TTC549 (cell line): ENCODE results near the gene DAZAP1.
A peak's percentile ranks its signal among the peaks of the same experiment; 100 is the strongest.

Experiments used
- FAIRE-seq: peaks from 2 replicates; lab custom pipeline; 2012; peaks lifted over from hg19 to GRCh38; lab: Jason Lieb, UNC

DAZAP1 gene

DNA sequence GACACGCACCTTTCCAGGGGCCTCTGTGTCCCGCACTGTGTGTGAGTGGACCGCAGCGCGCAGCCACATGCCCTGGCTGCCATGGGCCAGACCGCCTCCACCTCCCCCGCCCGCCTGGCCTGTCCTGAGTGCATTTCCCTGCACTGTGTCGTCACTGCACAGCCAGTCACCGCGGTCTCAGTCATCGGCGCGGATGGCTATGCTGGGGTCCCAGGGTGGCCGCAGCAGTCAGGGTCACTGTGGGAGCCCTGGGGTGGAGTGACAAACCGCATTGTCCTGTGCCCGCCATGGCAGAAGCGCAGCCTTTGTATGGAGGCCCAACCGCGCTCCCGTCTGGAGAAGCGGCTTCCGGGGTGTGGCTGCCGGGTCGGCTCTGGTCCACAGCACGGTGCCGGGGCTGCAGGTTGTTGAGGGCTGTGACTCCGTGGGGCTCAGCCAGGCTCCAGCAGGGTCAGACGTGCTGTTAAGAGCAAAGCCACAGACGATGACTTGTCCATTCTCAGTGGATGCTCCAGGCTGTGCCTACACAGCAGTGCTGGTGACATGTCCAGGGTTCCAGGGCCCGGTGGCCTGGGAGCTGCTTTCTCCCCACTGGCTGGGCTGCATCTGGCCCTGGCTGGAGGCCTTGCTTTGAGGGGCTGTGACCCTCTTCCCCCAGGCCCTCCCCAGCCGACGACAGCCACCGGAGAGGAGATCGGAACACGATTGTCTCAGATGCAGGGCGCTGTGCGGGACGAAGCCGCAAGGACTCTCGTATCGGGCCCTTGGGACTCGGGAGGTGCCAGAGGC, 30.0 kb upstream of the DAZAP1 start:
- no peak for FAIRE-seq

DNA sequence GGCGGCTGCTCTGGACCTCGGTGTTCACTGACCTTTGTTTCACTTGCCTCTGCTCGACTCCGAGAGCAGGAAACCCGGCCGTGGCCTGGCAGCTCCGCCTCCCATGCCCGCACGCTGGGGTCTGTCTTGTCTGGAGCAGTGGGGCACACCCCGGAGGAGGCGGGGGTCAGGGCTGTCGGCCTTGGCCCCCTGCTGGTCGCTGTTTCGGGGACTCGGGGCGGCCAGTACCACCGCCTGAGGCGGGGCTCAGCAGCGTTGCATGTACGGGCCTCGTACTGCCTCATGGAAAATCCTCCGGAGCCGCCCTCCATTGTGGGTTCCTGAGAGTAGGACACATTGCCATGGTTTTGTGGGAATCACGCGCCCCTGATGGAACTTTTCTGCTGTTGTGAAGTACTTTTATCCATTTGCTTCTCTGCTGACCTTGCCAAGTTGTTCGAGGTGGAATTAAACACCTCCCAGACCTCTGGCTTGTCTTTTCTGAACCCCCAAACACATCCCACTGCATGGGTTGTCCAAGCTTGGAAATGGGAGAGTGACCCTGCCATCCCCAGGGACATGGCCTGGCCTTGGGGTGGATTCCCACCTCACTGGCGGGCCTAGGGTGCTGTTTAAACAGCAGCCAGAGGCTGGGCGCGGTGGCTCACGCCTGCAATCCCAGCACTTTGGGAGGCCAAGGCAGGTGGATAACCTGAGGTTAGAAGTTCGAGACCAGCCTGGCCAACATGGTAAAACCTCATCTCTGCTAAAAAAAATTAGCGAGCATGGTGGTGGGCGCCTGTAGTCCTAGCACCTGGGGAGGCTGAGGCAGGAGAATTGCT, 29.2 kb upstream of the DAZAP1 start:
- no peak for FAIRE-seq

DNA sequence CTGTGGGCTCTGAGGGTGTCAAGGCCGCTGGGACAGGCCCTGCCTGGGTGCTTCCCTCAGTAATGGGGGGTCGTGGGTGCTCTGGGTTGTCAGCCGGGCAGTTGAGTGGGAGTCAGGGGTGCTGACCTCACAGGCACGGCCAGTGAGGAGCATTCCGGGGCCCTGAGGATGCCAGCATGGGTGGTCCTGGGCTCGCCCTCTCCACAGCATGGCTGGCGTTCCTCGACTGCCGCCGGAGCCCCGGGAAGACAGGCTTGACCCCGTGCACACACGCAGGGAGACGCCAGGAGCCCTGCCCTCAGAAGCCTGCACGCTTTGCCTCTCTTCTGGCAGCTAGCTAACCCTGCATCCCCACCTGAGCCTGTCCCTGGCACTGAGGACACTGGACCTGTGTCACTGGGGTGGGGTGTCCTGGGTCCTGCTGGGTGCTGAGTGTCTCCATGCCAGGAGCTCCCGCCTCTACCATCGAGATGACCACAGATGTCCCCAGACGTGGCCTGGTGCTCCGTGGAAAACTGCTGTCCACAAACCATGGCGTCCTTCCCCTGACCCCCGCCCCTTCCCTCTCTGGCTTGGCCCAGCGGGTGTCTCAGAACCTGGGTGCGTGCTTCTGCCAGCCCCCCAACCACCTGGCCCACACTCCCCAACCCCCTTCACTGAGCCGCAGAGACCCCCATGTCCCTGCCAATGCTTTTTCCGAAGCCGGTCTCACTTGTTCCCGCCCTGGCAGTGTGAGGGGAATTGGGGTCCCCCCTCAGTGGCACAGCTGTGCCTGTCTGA, 28.1 kb upstream of the DAZAP1 start:
- FAIRE-seq: no peak

DNA sequence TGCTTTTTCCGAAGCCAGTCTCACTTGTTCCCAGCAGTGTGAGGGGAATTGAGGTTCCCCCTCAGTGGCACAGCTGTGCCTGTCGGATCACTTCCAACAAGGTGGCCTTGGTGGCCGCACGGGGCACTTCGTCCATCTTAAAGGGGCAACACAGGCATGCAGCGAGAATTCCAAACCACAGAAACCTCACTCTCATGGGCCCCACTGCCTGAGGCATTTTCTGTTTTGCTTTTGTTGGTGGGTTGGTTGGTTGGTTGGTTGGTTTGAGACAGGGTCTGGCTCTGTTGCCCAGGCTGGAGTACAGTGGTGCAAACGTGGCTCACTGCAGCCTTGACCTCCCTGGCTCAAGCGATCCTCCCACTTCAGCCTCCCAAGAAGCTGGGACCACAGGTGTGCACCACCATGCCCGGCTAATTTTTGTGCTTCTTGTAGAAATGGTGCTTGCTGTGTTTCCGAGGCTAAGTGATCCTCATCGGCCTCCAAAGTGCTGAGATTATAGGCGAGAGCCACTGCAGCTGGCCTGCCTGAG, 27.4 kb upstream of the DAZAP1 start:
- no peak for FAIRE-seq

DNA sequence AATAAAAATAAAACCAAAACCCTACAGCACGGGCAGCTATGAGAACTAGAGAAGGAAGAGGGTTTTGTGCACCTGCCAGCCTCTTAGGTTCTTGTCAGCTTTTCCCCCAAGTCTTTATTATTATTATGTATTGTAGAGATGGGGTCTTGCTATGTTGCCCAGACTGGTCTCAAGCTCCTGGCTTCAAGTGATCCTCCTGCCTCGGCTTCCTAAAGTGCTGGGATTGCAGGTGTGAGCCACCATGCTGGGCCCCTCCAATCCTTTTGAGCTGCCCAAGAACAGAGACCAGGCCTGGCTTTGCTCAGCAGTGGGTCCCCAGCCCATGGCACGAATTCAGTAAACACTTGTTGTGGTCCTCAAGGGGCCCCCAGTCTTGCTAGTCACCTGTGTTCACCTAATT, 25.1 kb upstream of the DAZAP1 start:
- FAIRE-seq: no peak

DNA sequence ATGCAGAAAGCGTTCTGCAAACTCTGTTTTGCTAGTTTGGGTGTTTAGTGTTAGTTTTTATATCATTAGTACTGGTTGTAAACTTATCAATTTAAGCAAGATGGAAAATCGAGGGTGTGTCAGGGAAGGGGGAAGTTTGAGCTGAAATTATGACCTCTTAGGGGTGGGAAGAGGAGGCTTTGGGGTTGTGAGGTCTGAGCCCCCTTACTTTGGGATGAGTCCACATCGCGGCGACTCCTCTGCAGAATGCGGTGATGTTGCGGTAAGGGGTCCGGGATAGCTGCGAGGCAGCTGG, 24.4 kb upstream of the DAZAP1 start:
- FAIRE-seq: no peak

DNA sequence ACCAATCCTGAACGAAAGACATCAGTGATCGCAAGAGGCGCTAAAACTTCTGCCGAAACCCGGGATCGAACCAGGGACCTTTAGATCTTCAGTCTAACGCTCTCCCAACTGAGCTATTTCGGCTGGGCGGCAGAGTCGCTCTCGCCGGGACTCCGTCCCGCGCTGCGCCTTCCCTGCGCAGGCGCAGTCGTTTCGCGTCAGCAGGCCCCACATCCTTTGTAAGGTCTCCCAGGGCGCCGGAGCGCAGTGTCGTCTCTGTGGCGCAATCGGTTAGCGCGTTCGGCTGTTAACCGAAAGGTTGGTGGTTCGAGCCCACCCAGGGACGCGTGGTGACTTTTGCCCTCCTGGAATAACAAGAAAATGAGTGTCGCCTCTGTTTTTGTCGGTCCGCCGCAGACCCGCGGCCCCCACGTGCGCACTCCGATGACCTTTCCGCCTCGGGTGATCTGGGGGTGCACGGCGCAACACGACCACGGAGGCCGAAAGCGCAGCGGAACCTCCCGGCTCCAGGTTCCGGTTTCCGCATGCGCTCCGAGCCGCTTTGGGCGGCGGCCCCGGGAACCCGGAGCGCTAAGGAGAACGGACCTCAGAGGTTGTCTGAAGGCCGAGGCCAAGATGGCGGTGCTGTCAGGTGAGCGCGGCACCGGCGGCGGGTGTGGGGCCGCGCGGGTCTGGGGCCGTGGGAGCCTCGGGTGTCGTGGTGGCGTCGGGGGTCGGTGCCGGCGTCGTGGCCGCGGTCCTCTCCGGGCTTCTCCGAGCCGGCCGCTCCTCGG, 23.9 kb upstream of the DAZAP1 start, which contains the start of gene NDUFS7:
TSS of gene NDUFS7 (plus strand) at position 596 of the 773 bp plus-strand sequence. CDS start at position 616, 20 bp downstream.
- peak; percentile 72 for FAIRE-seq

DNA sequence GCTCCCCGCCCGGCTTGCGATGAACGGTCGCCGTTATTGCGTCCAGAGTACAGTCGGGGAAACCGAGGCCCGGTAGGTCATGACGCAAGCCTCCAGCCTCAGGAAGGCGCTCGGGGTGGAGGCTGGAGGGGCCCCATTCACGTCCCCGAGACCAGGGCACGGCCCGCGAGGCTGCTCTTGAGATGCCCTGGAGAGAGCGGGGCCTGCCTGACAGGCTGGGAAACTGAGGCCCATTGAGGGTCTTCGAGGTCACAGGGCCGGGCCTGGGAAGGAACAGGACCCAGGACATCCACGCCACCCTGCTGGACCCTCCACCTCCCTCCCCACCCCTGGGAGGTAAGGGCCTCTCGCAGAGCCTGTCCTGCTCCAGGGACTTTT, 23.3 kb upstream of the DAZAP1 start:
- FAIRE-seq: no peak

DNA sequence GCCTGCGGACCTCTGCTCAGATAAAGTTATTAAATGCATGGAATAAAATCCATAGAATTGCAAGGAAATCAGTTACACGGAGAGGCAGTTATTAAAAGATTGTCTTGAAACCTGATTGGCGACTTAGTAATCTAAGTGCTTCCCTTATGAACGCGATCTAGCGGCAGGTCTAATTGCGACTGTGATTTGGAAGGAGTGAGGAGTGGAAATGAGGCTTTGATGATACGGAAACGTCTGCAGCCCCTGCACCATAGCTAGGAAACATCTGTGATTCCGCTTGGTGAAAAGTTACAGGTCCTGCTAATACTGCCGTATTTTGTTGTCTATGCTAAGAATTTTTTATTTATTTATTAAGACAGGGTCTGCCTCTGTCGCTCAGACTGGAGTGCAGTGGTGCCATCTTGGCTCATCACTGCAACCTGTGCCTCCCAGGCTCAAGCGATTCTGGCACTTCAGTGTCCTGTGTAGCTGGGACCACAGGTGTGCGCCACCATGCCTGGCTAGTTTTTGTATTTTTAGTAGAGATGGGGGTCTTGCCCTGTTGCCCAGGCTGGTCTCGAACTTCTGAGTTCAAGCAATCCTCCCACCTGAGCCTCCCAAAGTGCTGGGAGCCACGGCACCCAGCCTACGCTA, 22.8 kb upstream of the DAZAP1 start:
- no peak for FAIRE-seq

DNA sequence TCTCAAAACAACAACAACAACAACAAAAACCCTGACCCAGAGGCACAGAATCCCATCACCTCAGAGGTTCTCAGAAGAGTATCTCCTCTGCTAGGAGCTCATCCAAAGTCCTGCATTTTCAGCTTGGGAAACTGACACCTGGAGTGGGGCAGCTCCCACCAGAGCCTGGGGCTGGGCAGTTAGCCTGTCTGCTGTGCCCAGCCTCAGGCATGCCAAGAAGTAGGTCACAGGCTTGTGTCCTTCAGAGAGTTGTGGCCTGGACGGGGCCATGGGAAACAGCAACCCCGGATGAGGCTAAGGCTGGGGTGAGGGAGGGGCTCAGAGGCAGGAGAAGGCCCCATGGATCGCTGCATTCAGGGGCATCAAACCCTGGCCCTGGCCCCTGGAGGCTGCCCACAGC, 21.6 kb upstream of the DAZAP1 start:
- no peak for FAIRE-seq

DNA sequence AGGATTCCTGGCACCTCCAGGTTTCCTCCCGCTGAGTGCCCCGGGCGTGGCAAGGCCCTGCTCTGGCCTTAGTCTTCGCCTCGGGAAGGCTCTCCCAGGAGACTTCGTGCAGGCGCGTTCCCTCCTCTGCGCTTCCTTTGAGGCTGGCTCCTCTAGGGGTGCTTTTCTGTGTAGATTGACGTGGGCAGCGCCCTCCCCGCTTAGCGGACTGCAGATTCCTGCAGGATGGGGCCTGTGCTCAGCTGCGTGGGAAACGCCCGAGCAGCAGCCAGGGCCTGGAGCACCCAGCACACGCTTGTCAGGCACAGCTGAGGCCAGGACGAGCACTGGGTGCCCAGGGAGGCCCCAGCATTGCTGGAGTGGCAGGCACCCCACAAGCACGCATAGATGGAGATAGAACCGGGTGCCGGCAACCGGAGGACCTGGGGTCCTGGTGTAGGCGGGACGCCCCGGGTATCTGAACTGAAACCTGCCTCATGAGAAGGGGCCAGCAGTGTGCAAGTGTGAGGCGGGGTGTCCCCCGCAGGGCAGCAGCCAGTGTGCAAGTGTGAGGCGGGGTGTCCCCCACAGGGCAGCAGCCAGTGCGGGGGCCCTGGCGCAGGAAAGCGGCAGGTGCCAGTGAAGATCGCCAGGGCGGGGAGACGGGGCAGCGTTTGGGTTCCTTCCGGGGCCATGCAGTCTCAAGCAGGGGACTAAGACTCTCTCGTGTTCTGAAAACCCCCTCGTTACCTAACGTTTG, 20.3 kb upstream of the DAZAP1 start:
- FAIRE-seq: no peak

DNA sequence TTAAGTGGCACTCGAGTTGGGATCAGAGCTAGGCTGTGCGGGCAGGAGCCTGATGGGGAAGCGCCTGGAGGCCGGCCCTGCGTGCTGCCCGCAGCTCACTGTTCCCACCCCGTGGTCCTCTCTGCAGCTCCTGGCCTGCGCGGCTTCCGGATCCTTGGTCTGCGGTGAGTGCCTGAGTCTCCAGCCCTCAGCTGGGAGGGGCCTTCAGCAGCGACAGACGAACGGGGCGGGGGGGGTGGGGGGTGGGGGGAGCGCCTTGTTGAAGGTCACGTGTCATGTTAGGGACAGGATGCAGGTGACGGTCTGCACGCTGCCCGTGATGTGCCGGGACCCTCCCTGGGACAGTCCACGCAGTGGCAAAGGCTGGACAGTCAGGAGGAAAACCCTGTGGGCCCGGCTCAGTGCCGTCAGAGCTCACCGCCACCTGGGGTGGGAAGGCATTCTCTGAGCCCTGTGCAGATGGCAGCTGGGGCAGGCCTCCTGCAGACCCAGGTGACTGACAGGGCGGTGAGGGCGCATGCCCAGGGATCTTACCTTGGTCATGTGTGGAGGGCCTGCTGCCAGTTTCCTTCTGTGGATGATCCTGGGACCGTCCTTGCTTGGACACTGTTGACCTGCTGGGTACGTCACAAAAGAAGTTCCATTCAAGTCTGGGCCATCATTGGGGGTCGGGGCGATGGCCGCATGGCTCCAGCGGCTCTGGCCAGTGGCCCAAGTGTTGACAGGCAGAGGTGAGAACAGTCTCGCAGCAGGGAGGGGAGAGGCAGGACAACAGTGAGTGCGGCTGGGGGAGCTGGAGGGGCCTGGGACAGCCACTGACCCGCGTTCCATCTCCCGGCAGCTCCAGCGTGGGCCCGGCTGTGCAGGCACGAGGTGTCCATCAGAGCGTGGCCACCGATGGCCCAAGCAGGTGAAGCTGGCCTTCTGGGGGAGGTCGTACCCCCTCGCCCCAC, 19.4 kb upstream of the DAZAP1 start:
- no peak for FAIRE-seq

DNA sequence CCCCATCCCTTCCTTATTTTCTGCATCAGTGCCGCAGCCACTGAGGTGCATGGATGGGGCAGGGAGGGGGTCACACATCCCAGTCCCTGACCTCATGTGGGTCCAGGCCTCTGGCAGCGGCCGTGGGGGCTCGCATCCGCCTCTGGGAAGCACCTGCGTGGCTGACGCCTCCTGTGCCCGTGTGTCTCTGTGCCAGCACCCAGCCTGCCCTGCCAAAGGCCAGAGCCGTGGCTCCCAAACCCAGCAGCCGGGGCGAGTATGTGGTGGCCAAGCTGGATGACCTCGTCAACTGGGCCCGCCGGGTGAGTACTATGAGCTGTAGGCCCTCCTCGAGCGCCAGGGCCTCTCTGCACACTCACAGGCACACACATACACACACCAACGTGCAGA, 18.8 kb upstream of the DAZAP1 start:
- FAIRE-seq: no peak

DNA sequence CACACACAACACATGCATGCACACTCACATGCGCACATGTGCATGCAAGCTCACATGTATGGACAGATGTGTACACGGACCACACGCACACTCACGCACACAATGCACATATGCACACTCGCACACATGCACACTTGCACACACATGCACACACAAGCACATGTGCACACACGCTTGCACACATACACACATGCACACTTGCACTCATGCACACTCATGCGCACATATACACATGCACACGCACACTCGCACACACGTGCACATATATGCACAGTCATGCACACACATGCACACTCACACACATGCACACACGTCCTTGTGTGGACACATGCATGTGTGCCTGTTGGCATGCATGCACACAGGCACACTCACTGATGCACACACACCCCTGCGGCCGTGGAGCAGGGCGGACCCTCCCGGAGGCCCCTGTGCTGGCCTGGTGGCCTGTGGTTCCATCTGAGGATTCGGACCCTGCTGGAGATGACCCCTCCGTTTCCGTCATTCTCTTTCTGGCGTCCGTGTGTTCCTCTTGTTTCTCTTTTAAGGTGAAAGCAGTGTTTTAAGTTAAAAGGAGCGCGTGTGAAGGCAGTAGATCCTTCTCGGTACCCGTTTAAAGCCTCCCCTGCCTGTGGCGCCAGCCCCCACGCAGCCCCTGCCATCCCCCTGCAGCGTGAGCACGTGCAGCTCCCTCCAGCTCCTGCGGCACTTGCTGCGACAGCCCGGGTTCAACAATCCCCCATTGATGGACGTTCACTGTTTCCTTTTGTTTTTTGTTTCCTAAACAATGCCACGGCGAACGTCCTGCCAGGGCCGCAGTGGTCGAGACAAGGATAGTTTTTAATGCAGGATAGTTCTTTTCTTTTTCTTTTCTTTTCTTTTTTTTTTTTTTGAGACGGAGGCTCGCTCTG, 18.1 kb upstream of the DAZAP1 start:
- FAIRE-seq: no peak

DNA sequence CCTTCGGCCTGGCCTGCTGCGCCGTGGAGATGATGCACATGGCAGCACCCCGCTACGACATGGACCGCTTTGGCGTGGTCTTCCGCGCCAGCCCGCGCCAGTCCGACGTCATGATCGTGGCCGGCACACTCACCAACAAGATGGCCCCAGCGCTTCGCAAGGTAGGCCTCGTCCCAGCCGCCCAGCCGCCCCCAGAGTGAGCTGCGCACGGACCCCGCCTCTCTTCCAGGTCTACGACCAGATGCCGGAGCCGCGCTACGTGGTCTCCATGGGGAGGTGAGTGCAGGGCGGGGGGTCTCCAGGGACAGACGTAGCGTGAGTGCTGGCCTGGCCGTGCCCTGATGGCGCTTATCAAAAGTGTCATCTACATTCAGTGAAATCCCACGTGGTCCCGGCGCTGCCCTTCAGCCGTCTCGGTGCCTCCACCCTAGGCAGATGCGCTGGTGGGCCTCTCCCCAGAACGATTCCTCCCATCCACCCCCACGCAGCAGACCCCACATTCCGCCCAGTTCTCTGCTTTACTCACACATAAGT, 16.4 kb upstream of the DAZAP1 start:
- FAIRE-seq: no peak

DNA sequence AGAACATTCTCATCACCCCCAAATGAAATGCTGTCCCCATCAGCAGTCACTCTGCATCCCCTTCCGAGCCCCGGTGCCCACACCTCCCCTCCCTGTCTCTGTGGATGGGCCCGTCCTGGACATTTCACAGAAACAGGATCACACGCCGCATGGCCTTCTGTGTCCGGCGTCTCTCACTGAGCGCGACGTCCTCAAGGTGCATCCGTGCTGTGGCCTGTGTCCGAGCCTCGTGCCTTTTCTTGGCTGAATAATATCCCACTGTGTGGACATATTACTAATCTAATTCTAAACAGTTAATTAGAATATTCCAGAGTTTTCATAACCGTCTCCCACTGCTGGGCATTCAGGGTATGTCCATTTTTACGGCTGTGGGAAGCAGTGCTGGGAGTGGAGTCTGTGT, 15.0 kb upstream of the DAZAP1 start:
- no peak for FAIRE-seq

DNA sequence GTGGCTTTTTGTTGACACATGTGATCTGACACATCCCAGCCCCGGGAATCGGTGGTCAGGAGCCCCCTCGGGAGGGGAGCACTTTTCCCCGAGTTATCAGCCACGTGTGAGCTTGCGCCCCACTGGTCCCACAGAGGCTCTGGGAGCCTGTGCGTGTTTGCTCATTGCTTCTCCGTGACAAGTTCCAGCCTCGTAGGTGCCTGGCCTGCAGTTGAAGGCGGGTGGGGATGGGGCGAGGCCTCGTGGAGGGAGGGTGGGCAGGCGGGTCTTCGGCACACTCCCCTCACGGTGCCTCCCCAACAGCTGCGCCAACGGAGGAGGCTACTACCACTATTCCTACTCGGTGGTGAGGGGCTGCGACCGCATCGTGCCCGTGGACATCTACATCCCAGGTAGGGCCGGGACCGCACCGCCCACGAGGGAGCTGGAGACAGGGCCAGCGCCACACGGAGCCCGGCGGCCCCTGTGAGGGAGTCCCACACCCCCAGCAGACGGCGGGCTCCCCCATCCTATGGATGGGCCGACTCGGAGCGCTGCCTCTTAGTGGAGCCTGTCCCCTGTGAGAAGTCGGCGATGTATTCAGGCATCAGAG, 14.4 kb upstream of the DAZAP1 start:
- no peak for FAIRE-seq

DNA sequence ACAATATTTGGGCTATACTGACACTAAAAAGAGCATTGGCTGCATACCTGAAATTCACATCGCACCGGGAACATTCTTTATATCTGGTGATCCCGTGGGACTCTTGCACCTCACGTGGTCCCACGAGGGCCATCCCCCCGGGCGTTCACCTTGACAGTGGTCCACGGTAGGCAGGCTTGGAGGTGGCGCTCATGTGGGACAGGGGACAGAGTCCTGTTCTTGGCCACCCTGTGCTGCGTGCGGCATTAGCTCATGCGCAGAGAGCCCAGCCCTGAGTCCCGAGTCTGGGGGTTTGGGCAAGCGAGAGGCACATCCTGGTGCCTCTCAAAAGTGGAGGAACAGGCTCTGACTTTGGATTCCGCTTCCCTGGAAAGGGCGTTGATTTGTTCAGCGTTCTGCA, 13.5 kb upstream of the DAZAP1 start:
- no peak for FAIRE-seq
